Effector memory CD4-positive, alpha-beta T cell (primary cell): Measurements from ENCODE around the gene FKBP1B.
"Not testable (repeated sequence)": the region's sequence is repeated elsewhere in the genome, so short reads cannot be mapped to it uniquely, and the experiment has no call there.

Source experiments
- DNase-seq, 3 donors: peaks; one replicate each; pipeline ENCODE4 v3.0.0-alpha.2; 2020
- H3K27ac ChIP-seq: 2 replicates; pipeline ENCODE4 v1.7.0; 2013; ENCODE audit warnings: mild to moderate bottlenecking, low read length, moderate library complexity; ENCODE audit not compliant: insufficient read depth, poor library complexity, severe bottlenecking
- H3K27me3 ChIP-seq: replicated peaks from 2 replicates; pipeline ENCODE4 v1.7.0; 2013; ENCODE audit warnings: mild to moderate bottlenecking, low read length; ENCODE audit not compliant: insufficient read depth, control insufficient read depth, poor library complexity, severe bottlenecking
- H3K36me3 ChIP-seq: 2 replicates; pipeline ENCODE4 v1.7.0; 2013; ENCODE audit warnings: mild to moderate bottlenecking, low read length, moderate library complexity; ENCODE audit not compliant: control insufficient read depth, insufficient read depth
- H3K4me1 ChIP-seq: 2 replicates; pipeline ENCODE4 v1.7.0; 2013; ENCODE audit warnings: low read length, mild to moderate bottlenecking; ENCODE audit not compliant: control insufficient read depth, insufficient read depth, poor library complexity, severe bottlenecking
- H3K4me3 ChIP-seq: 2 replicates; pipeline ENCODE4 v1.7.0; 2013; ENCODE audit warnings: low read length, low read depth, mild to moderate bottlenecking; ENCODE audit not compliant: insufficient read depth, poor library complexity, severe bottlenecking
- H3K9me3 ChIP-seq: 2 replicates; pipeline ENCODE4 v1.7.0; 2013; ENCODE audit warnings: mild to moderate bottlenecking, low read length, moderate library complexity; ENCODE audit not compliant: control insufficient read depth

FKBP1B gene

GRCh38 chr2:24082787-24083566, 33.4 kb downstream of the FKBP1B start:
- H3K9me3 ChIP-seq = no peaks in the 10 kb centered on the region
- no peak for DNase-seq
- no peak overlapping the region for H3K4me3 ChIP-seq
- H3K36me3 ChIP-seq = no peaks in the 10 kb centered on the region
- H3K27me3 ChIP-seq = no peaks in the 10 kb centered on the region
- no peak overlapping the region for H3K27ac ChIP-seq
- H3K4me1 ChIP-seq = peaks cover 5% of the 10 kb centered on the region

DNA sequence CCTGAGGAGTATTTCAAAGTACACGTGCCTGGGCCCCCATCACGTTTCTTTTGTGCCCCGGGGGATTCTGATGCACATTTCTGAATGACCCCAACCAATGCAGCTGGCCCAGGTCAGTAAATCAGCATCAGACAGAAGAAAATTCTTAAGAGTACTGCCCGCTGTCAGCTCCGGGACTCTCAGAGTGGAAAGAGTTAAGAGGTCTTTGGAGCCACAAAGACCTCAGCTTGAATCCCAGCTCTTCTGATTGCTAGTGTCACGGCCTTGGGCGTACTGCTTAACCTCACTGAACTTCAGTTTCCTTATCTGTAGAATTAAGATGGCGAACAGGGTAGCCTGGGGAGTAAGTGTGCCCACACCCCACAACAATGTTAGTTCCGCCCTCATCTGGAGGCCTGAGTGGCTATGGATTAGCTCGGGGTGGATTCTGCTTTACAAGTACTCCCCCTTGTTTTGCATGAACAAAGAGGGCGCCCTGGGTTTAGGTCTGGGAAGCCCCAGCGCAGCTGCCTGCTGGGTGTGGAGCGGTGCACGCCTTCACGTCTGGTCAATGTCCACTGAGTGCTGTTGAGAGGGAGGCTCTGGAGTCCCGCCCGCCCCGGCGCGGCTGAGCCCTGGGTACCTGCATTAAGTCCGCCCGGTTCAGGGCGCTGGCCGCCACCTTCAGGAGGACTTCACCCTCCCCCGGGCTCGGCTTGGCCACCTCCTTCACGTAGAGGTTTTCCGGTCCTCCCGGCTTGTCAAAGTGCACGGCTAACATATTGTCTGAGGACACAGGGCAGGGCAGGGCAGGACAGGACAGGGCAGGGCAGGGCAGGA, 34.2 kb downstream of the FKBP1B start:
- Histone ChIP-seq H3K9me3 (no peaks in the 10 kb centered on the region), H3K4me3 (peak overlapping the region; percentile 44), H3K4me1 (peaks cover 5% of the 10 kb centered on the region), H3K27me3 (no peaks in the 10 kb centered on the region), H3K36me3 (no peaks in the 10 kb centered on the region), H3K27ac (no peak overlapping the region)
- peak in 2 of 3 donors; percentile 8 to 22 for DNase-seq

DNA sequence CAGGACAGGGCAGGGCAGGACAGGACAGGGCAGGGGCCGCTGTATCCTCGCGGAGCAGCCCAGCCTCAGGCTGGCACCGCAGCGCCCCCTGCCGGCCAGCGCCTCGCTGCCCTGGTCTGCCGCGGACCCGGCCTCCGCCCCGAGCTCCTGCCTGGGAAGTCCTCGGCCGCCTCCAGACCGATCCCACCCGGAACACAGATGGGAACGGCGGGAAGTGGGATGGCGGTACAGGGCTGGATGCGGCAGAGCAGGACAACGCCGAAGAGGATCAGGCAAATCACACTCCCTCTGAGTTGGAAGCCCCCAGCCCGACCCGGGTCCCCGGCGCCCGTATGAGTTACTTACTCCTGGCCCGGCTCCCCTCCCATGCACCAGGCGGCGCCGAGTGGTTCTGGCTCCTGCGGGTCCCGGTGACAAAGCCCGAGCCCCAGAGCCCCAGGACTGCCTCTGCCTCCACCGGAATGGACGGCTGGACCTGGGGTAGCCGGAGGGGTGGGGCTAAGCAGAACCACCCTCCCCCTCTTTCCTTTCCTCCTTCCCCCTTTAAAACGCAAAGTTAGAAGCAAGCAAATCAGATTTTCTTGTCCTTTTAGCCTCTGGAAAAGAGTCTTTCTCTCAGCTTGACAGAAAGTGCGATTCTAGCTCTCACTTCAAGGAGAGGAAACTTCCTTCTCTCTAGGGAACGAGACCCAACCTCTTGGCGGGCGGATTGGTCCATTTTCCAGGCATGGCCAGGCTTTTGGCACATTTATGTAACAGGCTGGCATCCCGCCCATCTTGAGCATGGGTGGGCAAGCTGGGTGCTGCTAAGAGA, 35.1 kb downstream of the FKBP1B start, which contains the start of gene TP53I3:
TP53I3 (minus strand) TSS at position 449 of the 814 bp plus-strand sequence. CDS start 508 bp downstream, outside the sequence.
- H3K27me3 ChIP-seq = no peaks in the 10 kb centered on the region
- peaks cover 5% of the 10 kb centered on the region for H3K4me1 ChIP-seq
- no peaks in the 10 kb centered on the region for H3K36me3 ChIP-seq
- peak within 1 kb of the TSS; percentile 44 for H3K4me3 ChIP-seq
- peak; percentile 61 to 72 (median 65) for DNase-seq
- no peaks in the 10 kb centered on the region for H3K9me3 ChIP-seq
- H3K27ac ChIP-seq = no peak within 1 kb of the TSS

DNA sequence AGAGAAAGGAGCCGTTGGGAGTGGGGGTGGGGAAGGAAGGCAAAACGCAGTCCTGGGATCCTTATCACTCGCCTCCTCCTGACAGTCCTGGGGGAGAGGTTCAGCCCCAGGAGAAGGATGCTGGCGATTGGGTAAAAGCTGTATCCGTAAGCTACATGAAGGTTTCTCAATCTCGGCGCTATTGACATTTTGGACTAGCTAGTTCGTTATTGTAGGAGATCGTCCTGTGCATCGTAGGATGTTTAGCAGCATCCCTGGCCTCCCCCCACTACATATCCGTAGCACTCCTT, 35.6 kb downstream of the FKBP1B start:
- Histone ChIP-seq H3K9me3 (no peaks in the 10 kb centered on the region), H3K4me1 (peaks cover 5% of the 10 kb centered on the region), H3K27ac (no peak overlapping the region), H3K27me3 (no peaks in the 10 kb centered on the region), H3K4me3 (no peak overlapping the region), H3K36me3 (no peaks in the 10 kb centered on the region)
- no peak for DNase-seq

DNA sequence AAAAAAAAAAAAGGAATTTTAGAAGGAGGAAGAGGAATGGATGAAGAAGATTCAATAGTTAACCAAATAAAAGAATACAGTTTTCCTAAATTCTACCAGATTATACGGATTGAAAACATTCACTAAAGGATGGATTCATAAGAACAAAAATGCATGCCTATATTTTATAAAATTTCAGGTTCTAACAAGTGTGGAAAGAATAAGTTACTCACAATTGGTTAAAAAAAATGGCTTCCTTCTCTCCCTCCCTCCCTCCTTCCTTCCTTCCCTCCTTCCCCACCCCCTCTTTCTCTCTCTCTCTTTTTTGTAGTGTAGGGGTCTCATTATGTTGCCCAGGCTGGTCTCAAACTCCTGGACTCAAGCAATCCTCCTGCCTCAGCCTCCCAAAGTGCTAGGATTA, 36.7 kb downstream of the FKBP1B start:
- no peaks in the 10 kb centered on the region for H3K36me3 ChIP-seq
- no peaks in the 10 kb centered on the region for H3K9me3 ChIP-seq
- no peak overlapping the region for H3K4me3 ChIP-seq
- peaks cover 5% of the 10 kb centered on the region for H3K4me1 ChIP-seq
- H3K27ac ChIP-seq = no peak overlapping the region
- H3K27me3 ChIP-seq = no peaks in the 10 kb centered on the region
- no peak for DNase-seq

GRCh38 chr2:24087032-24087431, 37.5 kb downstream of the FKBP1B start:
- no peaks in the 10 kb centered on the region for H3K27me3 ChIP-seq
- peaks cover 5% of the 10 kb centered on the region for H3K4me1 ChIP-seq
- H3K4me3 ChIP-seq = no peak overlapping the region
- H3K36me3 ChIP-seq = no peaks in the 10 kb centered on the region
- no peaks in the 10 kb centered on the region for H3K9me3 ChIP-seq
- H3K27ac ChIP-seq = no peak overlapping the region
- DNase-seq = no peak

DNA sequence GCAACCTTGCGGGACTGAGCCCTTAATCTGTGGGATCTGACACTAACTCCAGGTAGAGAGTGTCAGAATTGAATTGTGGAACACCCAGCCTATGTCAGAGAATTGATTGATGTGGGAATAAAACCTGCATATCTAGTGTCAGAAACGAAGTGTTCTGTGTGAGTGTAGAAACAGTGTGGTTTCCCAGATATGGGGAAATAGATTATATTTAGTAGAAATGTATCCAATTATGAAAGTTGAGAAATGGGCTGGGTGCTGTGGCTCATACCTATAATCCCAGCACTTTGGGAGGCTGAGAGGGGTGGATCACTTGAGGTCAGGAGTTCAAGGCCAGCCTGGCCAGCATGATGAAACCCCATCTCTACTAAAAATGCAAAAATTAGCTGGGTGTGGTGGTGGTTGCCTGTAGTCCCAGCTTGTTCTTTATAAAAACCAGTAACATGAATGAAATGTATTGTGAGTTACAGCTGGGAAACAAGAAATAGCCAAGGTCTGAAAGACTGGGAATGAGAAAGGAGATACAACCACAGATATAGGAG, 39.3 kb downstream of the FKBP1B start:
- H3K36me3 ChIP-seq = no peaks in the 10 kb centered on the region
- no peak for DNase-seq
- H3K4me1 ChIP-seq = peaks cover 1% of the 10 kb centered on the region
- no peaks in the 10 kb centered on the region for H3K27me3 ChIP-seq
- H3K9me3 ChIP-seq = no peaks in the 10 kb centered on the region
- H3K27ac ChIP-seq = no peak overlapping the region
- H3K4me3 ChIP-seq = no peak overlapping the region

DNA sequence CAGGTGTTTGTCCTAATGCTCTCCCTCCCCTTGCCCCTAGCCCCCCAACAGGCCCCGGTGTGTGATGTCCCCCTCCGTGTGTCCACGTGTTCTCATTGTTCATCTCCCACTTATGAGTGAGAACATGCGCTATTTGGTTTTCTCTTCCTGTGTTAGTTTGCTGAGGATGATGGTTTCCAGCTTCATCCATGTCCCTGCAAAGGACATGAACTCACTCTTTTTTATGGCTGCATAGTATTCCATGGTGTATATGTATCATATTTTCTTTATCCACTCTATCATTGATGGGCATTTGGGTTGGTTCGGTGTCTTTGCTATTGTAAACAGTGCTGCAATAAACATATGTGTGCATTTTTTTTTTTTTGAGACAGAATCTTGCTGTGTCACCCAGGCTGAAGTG, 43.7 kb downstream of the FKBP1B start:
- not testable (repeated sequence) for H3K4me1 ChIP-seq, DNase-seq, H3K27me3 ChIP-seq, H3K4me3 ChIP-seq, H3K9me3 ChIP-seq, H3K36me3 ChIP-seq, H3K27ac ChIP-seq

GRCh38 chr2:24095171-24095677, 45.7 kb downstream of the FKBP1B start:
- not testable (repeated sequence) for H3K4me1 ChIP-seq

More at GRCh38 chr2:24095171-24095677, 45.7 kb downstream of the FKBP1B start:
- not testable (repeated sequence) for H3K4me3 ChIP-seq, H3K27me3 ChIP-seq, H3K9me3 ChIP-seq, H3K36me3 ChIP-seq, DNase-seq, H3K27ac ChIP-seq
